Panc1 (cell line): ENCODE results near the gene PSMD1. TPM values are rescaled to one million over a fixed set of nuclear protein-coding genes. Genes with fewer than 3 reads are reported as not detected.

Experiments
- ATAC-seq: fragments of 200-7000 bp; cut with Tn5 transposase; 2 replicates; pipeline ENCODE4 v1.9.1; 2020; ENCODE audit warnings: mild to moderate bottlenecking, moderate library complexity
- BruUV-seq: library from RNA; stranded (reverse); fragments of 400-500 nt; replicated peaks from 2 replicates; lab custom pipeline; 2021; lab: Mats Ljungman, UMichigan
- CTCF ChIA-PET: fragments of 300-600 bp; sonication (Branson Sonifier 250); formaldehyde crosslinking; loops from one replicate; lab custom pipeline; 2022; ENCODE audit warnings: antibody characterized with exemption; lab: Charles Lee
- POLR2A ChIA-PET: fragments of 300-600 bp; sonication (Branson Sonifier 250); formaldehyde crosslinking; loops from one replicate; lab custom pipeline; 2022; ENCODE audit warnings: antibody characterized with exemption; lab: Charles Lee
- DNase-seq: peaks from one replicate; pipeline ENCODE4 v3.0.0-alpha.2; 2010; ENCODE audit warnings: low read depth, low spot score
- H3K27ac ChIP-seq: 2 replicates; pipeline ENCODE4 v1.5.1; 2011; ENCODE audit warnings: mild to moderate bottlenecking, low read length, inconsistent platforms
- H3K27me3 ChIP-seq: fragments of 200-500 bp; sonication (Bioruptor generic); 2 replicates; pipeline ENCODE4 v1.6.0; 2014; ENCODE audit warnings: low read length, inconsistent platforms; ENCODE audit not compliant: control insufficient read depth, insufficient read depth
- H3K36me3 ChIP-seq: fragments of 200-500 bp; sonication (Bioruptor generic); 2 replicates; pipeline ENCODE4 v1.5.1; 2014; ENCODE audit warnings: inconsistent platforms, mild to moderate bottlenecking, low read length, moderate library complexity; ENCODE audit not compliant: control insufficient read depth, insufficient read depth
- H3K4me1 ChIP-seq: 2 replicates; pipeline ENCODE4 v1.5.1; 2011; ENCODE audit warnings: inconsistent platforms, mild to moderate bottlenecking, low read length, moderate library complexity; ENCODE audit not compliant: control insufficient read depth, insufficient read depth
- H3K4me3 ChIP-seq, 2 experiments: 2 replicates each; pipeline ENCODE4 v1.5.1; 2011 to 2012; ENCODE audit warnings: low read depth in 2 of 2, low read length in 2 of 2, mild to moderate bottlenecking in 2 of 2, inconsistent platforms in 1 of 2, moderate library complexity in 1 of 2
- H3K9me3 ChIP-seq: fragments of 200-500 bp; sonication (Bioruptor generic); 2 replicates; pipeline ENCODE4 v1.5.1; 2014; ENCODE audit warnings: low read depth, mild to moderate bottlenecking, inconsistent platforms, low read length, moderate library complexity; ENCODE audit not compliant: control insufficient read depth, insufficient read depth
- POLR2AphosphoS5 ChIP-seq: IDR thresholded peaks from 2 replicates; pipeline ENCODE4 v1.6.1; 2012; ENCODE audit warnings: mild to moderate bottlenecking, low read depth, low read length, moderate library complexity
- REST ChIP-seq, 2 experiments: IDR thresholded peaks; 2 replicates each; pipeline ENCODE4 v1.6.1; 2011 to 2012; ENCODE audit warnings: low read depth in 2 of 2, control low read depth in 1 of 2, low read length in 1 of 2, mild to moderate bottlenecking in 1 of 2, moderate library complexity in 1 of 2; ENCODE audit not compliant: insufficient read depth in 1 of 2
- SIN3A ChIP-seq: IDR thresholded peaks from 2 replicates; pipeline ENCODE4 v1.6.1; 2012; ENCODE audit warnings: low read depth, mild to moderate bottlenecking, low read length, moderate library complexity, borderline replicate concordance; ENCODE audit not compliant: insufficient read depth
- TCF7L2 ChIP-seq: IDR thresholded peaks from 2 replicates; pipeline ENCODE4 v1.6.1; 2011; ENCODE audit warnings: mild to moderate bottlenecking, low read depth, low read length, inconsistent platforms
- in situ Hi-C: cut with HindIII; loops from 2 replicates; pipeline ENCODE4 v1.10.0; 2016; ENCODE audit warnings: low sequenced_read_pairs, low pct_unique_long_range_greater_than_20kb
- intact Hi-C: fragments of 100-400 bp; cut with micrococcal nuclease; formaldehyde crosslinking; loops from one replicate; pipeline ENCODE4 v1.10.0; 2022; ENCODE audit not compliant: unreplicated experiment
- total RNA-seq: library from RNA; stranded (reverse); gene quantifications from one replicate; pipeline ENCODE4 v1.2.1, GENCODE V29; 2021; ENCODE audit not compliant: unreplicated experiment
- TF ChIP-seq, protein P1 (sequence below): fragments of 450-650 bp; IDR thresholded peaks from 2 replicates; pipeline ENCODE4 v1.5.1; 2017; ENCODE audit warnings: mild to moderate bottlenecking

Gene PSMD1
- total RNA-seq, 1 experiment from 2014 or later: 146 TPM

GRCh38 chr2:231113489-231113888 lies 56.8 kb downstream of the PSMD1 start:
- TF ChIP-seq TCF7L2 (no peak), REST (IDR thresholded peaks at IDR 0.05; ENCODE audit: insufficient read depth in 1 of 2, low read depth in 2 of 2, low read length in 1 of 2) (no peak)
- Histone ChIP-seq H3K4me1 (peaks cover 5% of the 10 kb centered on the region; the same call in 1 of the 2 replicates), H3K27ac (no peak overlapping the region), H3K4me3 (no peak overlapping the region), H3K9me3 (no peaks in the 10 kb centered on the region), H3K36me3 (peaks cover 34% of the 10 kb centered on the region), H3K27me3 (no peaks in the 10 kb centered on the region)
- in situ Hi-C loops: no loop called here
- no TSS peak for BruUV-seq
- DNase-seq (no peak), ATAC-seq (no peak)
- POLR2A ChIA-PET: no interaction called here
- CTCF ChIA-PET: no interaction called here
- intact Hi-C loops: no loop called here

GRCh38 chr2:231115651-231116050 lies 59.0 kb downstream of the PSMD1 start:
- intact Hi-C loops (no loop called here), in situ Hi-C loops (no loop called here)
- peaks cover 23% of the 10 kb centered on the region for H3K36me3 ChIP-seq
- ChIA-PET CTCF (no interaction called here), POLR2A (no interaction called here)
- H3K4me3 ChIP-seq: no peak overlapping the region
- peaks cover 5% of the 10 kb centered on the region; the same call in 1 of the 2 replicates for H3K4me1 ChIP-seq
- no peak for DNase-seq
- no peaks in the 10 kb centered on the region for H3K9me3 ChIP-seq
- no peak for TF ChIP-seq POLR2AphosphoS5
- no peak for TF ChIP-seq SIN3A
- TF ChIP-seq TCF7L2: no peak
- TF ChIP-seq, protein P1, sequence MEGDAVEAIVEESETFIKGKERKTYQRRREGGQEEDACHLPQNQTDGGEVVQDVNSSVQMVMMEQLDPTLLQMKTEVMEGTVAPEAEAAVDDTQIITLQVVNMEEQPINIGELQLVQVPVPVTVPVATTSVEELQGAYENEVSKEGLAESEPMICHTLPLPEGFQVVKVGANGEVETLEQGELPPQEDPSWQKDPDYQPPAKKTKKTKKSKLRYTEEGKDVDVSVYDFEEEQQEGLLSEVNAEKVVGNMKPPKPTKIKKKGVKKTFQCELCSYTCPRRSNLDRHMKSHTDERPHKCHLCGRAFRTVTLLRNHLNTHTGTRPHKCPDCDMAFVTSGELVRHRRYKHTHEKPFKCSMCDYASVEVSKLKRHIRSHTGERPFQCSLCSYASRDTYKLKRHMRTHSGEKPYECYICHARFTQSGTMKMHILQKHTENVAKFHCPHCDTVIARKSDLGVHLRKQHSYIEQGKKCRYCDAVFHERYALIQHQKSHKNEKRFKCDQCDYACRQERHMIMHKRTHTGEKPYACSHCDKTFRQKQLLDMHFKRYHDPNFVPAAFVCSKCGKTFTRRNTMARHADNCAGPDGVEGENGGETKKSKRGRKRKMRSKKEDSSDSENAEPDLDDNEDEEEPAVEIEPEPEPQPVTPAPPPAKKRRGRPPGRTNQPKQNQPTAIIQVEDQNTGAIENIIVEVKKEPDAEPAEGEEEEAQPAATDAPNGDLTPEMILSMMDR: no peak
- TF ChIP-seq REST (IDR thresholded peaks at IDR 0.05; ENCODE audit: insufficient read depth in 1 of 2, low read depth in 2 of 2, low read length in 1 of 2): no peak
- ATAC-seq: no peak
- no peaks in the 10 kb centered on the region for H3K27me3 ChIP-seq
- no peak overlapping the region; the same call in 1 of the 2 replicates for H3K27ac ChIP-seq
- BruUV-seq: no TSS peak
